Cardiac fibroblast (primary cell): ENCODE measurements around the gene PXMP4.

Experiments used
- DNase-seq, 2 donors: peaks; one replicate each; pipeline versions ENCODE4 v3.0.0 to v3.0.0-alpha.2; 2010; ENCODE audit warnings: low read depth in 2 of 2
- H3K4me3 ChIP-seq, 2 donors: replicated peaks in 1 of 2; 1 replicate in 1 of 2; 2 replicates in 1 of 2; pipeline ENCODE4 v1.5.1; 2011; ENCODE audit warnings: low read depth in 2 of 2, low read length in 2 of 2, mild to moderate bottlenecking in 2 of 2, moderate library complexity in 1 of 2
- CTCF ChIP-seq: IDR thresholded peaks from one replicate; pipeline ENCODE4 v1.5.1; 2011; ENCODE audit warnings: low read depth, mild to moderate bottlenecking, low read length, inconsistent platforms

Gene PXMP4

GRCh38 chr20:33719989-33720709 is at the start of gene PXMP4:
PXMP4 (minus strand) TSS chr20:33720310; CDS start chr20:33720207, 103 bp downstream.
- peak; percentile 99 to 100 for DNase-seq
- TF ChIP-seq CTCF: no peak
- peak within 1 kb of the TSS; percentile 92 to 97 for H3K4me3 ChIP-seq

GRCh38 chr20:33769043-33769442 is 48.9 kb upstream of the PXMP4 start:
- no peak for TF ChIP-seq CTCF
- DNase-seq: no peak
- no peak overlapping the region for H3K4me3 ChIP-seq

GRCh38 chr20:33767777-33768138 is 47.6 kb upstream of the PXMP4 start:
- no peak for TF ChIP-seq CTCF
- no peak overlapping the region for H3K4me3 ChIP-seq
- no peak for DNase-seq

GRCh38 chr20:33766686-33767085 is 46.6 kb upstream of the PXMP4 start:
- no peak for DNase-seq
- no peak overlapping the region for H3K4me3 ChIP-seq
- TF ChIP-seq CTCF: no peak

- no peak for DNase-seq
- no peak overlapping the region for H3K4me3 ChIP-seq
- no peak for TF ChIP-seq CTCF
Measured at GRCh38 chr20:33765592-33765991, 45.5 kb upstream of the PXMP4 start.

- DNase-seq: no peak
- TF ChIP-seq CTCF: no peak
- no peak overlapping the region for H3K4me3 ChIP-seq
Measured at GRCh38 chr20:33765099-33765498, 45.0 kb upstream of the PXMP4 start.
